Skeletal muscle satellite cell (primary cell): Measurements from ENCODE around the gene ETFBKMT.
"Not testable (repeated sequence)": the region's sequence is repeated elsewhere in the genome, so short reads cannot be mapped to it uniquely, and the experiment has no call there.

Experiments used
- H3K27me3 ChIP-seq: 2 replicates; pipeline ENCODE4 v1.7.0; 2013; ENCODE audit warnings: low read length; ENCODE audit not compliant: control insufficient read depth, insufficient read depth
- H3K36me3 ChIP-seq: 2 replicates; pipeline ENCODE4 v1.7.0; 2013; ENCODE audit warnings: mild to moderate bottlenecking, control low read depth, low read length; ENCODE audit not compliant: insufficient read depth
- H3K4me1 ChIP-seq: 2 replicates; pipeline ENCODE4 v1.7.0; 2013; ENCODE audit warnings: low read length; ENCODE audit not compliant: control insufficient read depth, insufficient read depth
- H3K4me2 ChIP-seq: 2 replicates; pipeline ENCODE4 v1.7.0; 2013; ENCODE audit warnings: mild to moderate bottlenecking, low read length
- H3K4me3 ChIP-seq: 2 replicates; pipeline ENCODE4 v1.7.0; 2013; ENCODE audit warnings: low read length
- H3K9ac ChIP-seq: 2 replicates; pipeline ENCODE4 v1.7.0; 2013; ENCODE audit warnings: mild to moderate bottlenecking, low read depth, low read length, moderate library complexity
- H3K9me3 ChIP-seq: replicated peaks from 2 replicates; pipeline ENCODE4 v1.7.0; 2013; ENCODE audit warnings: mild to moderate bottlenecking, control low read depth, low read length

The ETFBKMT gene

GRCh38 chr12:31662176-31662849 lies 2.8 kb downstream of the ETFBKMT start:
- Histone ChIP-seq H3K9me3 (no peaks in the 10 kb centered on the region), H3K4me1 (peaks cover 3% of the 10 kb centered on the region), H3K27me3 (no peaks in the 10 kb centered on the region), H3K36me3 (no peaks in the 10 kb centered on the region), H3K4me2 (no peak overlapping the region), H3K4me3 (no peak overlapping the region), H3K9ac (no peak overlapping the region)

DNA sequence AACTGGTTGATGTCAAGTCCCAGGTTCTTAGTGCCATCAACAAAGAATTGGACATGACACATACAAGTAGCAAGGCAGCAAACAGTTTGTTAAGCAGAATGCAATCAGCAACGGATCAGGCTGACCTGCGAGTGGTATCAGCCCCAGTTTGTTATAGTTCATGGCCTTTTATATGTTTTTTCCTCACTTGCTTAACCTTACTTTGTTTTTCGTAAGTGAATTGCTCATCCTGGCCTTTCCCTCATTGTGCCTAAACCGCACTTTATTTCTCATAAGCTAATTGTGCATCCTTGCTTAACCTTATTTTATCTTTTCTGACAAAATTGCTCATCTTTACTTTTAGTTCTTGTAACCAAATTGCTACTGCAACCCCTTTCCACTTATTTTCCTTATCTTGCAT lies 4.1 kb downstream of the ETFBKMT start:
- Histone ChIP-seq H3K4me1 (peaks cover under 1% of the 10 kb centered on the region), H3K36me3 (no peaks in the 10 kb centered on the region), H3K4me2 (no peak overlapping the region), H3K27me3 (no peaks in the 10 kb centered on the region), H3K9ac (no peak overlapping the region), H3K9me3 (no peaks in the 10 kb centered on the region), H3K4me3 (no peak overlapping the region)

- Histone ChIP-seq H3K4me1 (no peaks in the 10 kb centered on the region), H3K9ac (no peak overlapping the region), H3K36me3 (no peaks in the 10 kb centered on the region), H3K4me2 (no peak overlapping the region), H3K27me3 (no peaks in the 10 kb centered on the region), H3K4me3 (no peak overlapping the region), H3K9me3 (peaks cover 2% of the 10 kb centered on the region)
Measured at GRCh38 chr12:31664038-31664437, 4.5 kb downstream of the ETFBKMT start.

GRCh38 chr12:31669020-31669419 lies 9.5 kb downstream of the ETFBKMT start:
- Histone ChIP-seq H3K9me3 (peaks cover 6% of the 10 kb centered on the region), H3K9ac (no peak overlapping the region), H3K4me2 (no peak overlapping the region), H3K4me1 (no peaks in the 10 kb centered on the region), H3K4me3 (no peak overlapping the region), H3K27me3 (no peaks in the 10 kb centered on the region), H3K36me3 (no peaks in the 10 kb centered on the region)

GRCh38 chr12:31669582-31669981 lies 10.1 kb downstream of the ETFBKMT start:
- not testable (repeated sequence) for H3K9me3 ChIP-seq, H3K36me3 ChIP-seq, H3K4me1 ChIP-seq, H3K9ac ChIP-seq, H3K4me2 ChIP-seq, H3K4me3 ChIP-seq, H3K27me3 ChIP-seq

- H3K9me3 ChIP-seq: peaks cover 6% of the 10 kb centered on the region
- H3K4me3 ChIP-seq: no peak overlapping the region
- H3K4me2 ChIP-seq: no peak overlapping the region
- no peaks in the 10 kb centered on the region for H3K4me1 ChIP-seq
- no peak overlapping the region for H3K9ac ChIP-seq
- H3K36me3 ChIP-seq: no peaks in the 10 kb centered on the region
- no peaks in the 10 kb centered on the region for H3K27me3 ChIP-seq
Measured at GRCh38 chr12:31672521-31672920, 13.0 kb downstream of the ETFBKMT start.

DNA sequence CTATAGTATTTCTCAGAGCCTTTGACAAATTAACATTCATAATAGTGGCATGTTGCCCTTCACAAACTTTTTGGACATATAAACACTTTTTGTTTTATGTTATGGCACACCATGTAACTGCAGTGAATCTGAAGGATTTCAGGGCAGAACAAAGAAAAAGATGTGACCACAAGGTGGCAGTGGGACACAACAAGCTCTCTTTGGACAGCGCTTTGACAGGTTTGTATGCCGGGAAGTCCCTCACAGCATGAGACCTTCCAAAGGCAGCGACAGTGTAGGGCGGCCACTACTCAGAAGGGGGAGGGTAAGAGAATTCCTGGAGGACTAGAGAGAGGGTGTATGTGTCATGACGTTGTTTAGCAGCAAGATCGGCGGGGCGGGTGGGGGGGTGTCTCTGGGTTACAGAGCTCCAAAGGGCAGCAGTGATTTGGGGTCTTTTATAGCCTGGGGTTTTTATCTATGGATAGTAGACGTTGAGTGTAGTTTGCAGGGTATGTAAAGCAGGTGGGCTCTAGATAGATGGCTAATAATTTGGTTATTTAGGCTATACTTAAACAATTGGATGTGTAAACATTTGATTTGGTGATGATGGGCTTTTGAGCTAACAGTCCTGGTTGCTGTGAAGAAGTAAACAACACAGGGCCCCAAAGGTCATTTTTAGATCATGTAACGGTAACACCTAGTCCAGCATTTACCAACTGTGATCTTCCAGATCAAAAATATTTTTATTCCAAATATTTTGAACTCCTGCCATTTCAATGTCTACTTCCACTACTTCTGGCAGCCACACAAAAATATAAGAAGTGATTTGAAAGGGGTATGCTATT lies 22.9 kb downstream of the ETFBKMT start:
- H3K9ac ChIP-seq: no peak overlapping the region
- H3K27me3 ChIP-seq: no peaks in the 10 kb centered on the region
- H3K36me3 ChIP-seq: no peaks in the 10 kb centered on the region
- H3K4me1 ChIP-seq: no peaks in the 10 kb centered on the region
- H3K4me3 ChIP-seq: no peak overlapping the region
- no peak overlapping the region for H3K4me2 ChIP-seq
- no peaks in the 10 kb centered on the region for H3K9me3 ChIP-seq

DNA sequence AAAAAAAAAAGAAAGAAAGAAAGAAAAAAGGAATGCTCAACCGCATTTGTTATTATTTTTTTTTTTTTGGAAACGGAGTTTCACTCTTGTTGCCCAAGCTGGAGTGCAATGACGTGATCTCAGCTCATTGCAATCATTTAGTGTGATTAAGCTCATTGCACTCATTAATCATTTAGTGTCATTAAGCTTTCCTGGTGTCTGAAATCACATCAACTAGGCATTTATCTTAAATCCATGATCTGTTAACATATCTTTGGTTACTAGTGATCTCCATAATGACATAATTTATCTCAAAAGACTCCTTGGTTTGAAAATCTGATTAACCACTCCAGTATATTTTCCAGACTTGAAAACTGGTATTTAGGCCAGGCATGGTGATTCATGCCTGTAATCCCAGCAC lies 26.3 kb downstream of the ETFBKMT start:
- Histone ChIP-seq H3K9me3 (no peaks in the 10 kb centered on the region), H3K9ac (no peak overlapping the region), H3K4me1 (no peaks in the 10 kb centered on the region), H3K4me3 (no peak overlapping the region), H3K4me2 (no peak overlapping the region), H3K27me3 (no peaks in the 10 kb centered on the region), H3K36me3 (no peaks in the 10 kb centered on the region)

- no peaks in the 10 kb centered on the region for H3K4me1 ChIP-seq
- H3K36me3 ChIP-seq: no peaks in the 10 kb centered on the region
- H3K9ac ChIP-seq: no peak overlapping the region
- H3K9me3 ChIP-seq: no peaks in the 10 kb centered on the region
- no peak overlapping the region for H3K4me3 ChIP-seq
- H3K4me2 ChIP-seq: no peak overlapping the region
- H3K27me3 ChIP-seq: no peaks in the 10 kb centered on the region
Measured at GRCh38 chr12:31687101-31687527, 27.6 kb downstream of the ETFBKMT start.

DNA sequence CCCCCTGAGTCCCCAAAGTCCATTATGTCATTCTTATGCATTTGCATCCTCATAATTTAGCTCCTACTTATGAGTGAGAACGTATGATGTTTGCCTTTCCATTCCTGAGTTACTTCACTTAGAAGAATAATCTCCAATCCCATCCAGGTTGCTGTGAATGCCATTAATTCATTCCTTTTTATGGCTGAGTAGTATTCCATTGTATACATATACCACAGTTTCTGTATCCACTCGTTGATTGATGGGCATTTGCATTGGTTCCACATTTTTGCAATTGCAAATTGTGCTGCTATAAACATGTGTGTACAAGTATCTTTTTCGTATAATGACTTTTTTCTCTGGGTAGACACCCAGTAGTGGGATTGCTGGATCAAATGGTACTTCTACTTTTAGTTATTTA lies 30.4 kb downstream of the ETFBKMT start:
- H3K4me3 ChIP-seq, H3K4me1 ChIP-seq, H3K9ac ChIP-seq: not testable (repeated sequence)

DNA sequence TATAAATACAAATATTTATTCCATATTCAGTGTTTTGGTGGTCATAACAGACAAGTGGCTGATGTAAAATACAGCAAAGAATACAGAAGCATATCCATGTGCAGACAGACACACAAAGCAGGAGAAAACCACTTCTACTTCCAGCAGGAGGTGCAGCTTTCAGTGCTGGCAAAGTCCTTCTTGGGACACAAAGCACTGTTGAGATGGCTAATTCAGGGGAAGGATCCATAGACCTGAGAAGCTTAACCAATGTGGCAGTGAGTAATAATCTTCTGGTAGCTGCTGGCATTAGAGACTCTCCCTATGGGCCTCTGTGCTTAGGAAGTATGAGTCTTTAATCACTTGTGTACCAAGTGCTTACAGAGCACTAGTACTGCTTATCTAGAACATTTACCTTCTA lies 42.6 kb downstream of the ETFBKMT start:
- H3K36me3 ChIP-seq: no peaks in the 10 kb centered on the region
- no peaks in the 10 kb centered on the region for H3K9me3 ChIP-seq
- H3K4me2 ChIP-seq: no peak overlapping the region
- no peak overlapping the region for H3K4me3 ChIP-seq
- peaks cover 3% of the 10 kb centered on the region for H3K4me1 ChIP-seq
- H3K27me3 ChIP-seq: no peaks in the 10 kb centered on the region
- no peak overlapping the region for H3K9ac ChIP-seq

More for the DNA sequence above, 30.4 kb downstream of the ETFBKMT start:
- H3K27me3 ChIP-seq, H3K4me2 ChIP-seq, H3K9me3 ChIP-seq, H3K36me3 ChIP-seq: not testable (repeated sequence)

DNA sequence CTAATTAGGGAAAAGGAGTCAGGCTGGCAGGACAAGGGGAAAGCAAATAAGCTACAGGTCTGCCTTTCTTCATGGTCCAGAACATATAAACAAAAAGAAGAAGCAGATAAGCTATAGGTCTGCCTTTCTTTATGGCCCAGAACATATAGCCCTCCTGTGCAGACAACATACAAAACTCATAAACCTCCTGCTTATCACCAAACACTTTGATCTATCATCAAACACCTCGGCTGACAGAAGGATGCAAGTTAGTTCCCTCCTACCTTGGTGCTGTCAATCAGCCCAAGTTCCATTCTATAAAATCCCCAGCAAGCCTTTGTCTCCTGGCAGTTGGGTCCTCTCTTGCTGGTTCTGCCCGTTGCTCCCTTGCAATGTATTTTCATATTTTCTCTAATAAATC lies 46.1 kb downstream of the ETFBKMT start:
- Histone ChIP-seq H3K9ac (no peak overlapping the region), H3K27me3 (no peaks in the 10 kb centered on the region), H3K4me1 (peaks cover 3% of the 10 kb centered on the region), H3K4me2 (no peak overlapping the region), H3K9me3 (no peaks in the 10 kb centered on the region), H3K4me3 (no peak overlapping the region), H3K36me3 (no peaks in the 10 kb centered on the region)
